Astrocyte (in vitro differentiated cells and primary cell): Measurements from ENCODE around the gene SGMS2. TPM values are rescaled to one million over a fixed set of nuclear protein-coding genes. Genes with fewer than 3 reads are reported as not detected.
A peak's percentile ranks its signal among the peaks of the same experiment; 100 is the strongest.

ENCODE experiments used
- DNase-seq: peaks from one replicate; pipeline ENCODE4 v3.0.0-alpha.2; 2010; ENCODE audit warnings: low read depth
- FAIRE-seq: peaks from 2 replicates; lab custom pipeline; 2011; peaks lifted over from hg19 to GRCh38; lab: Jason Lieb, UNC
- H2AFZ ChIP-seq: 2 replicates; pipeline ENCODE4 v1.6.0; 2012; ENCODE audit warnings: low read depth, low read length, inconsistent platforms
- H3K27ac ChIP-seq: 2 replicates; pipeline ENCODE4 v1.5.1; 2011; ENCODE audit warnings: low read depth, low read length, inconsistent platforms
- H3K27me3 ChIP-seq: 2 replicates; pipeline ENCODE4 v1.6.0; 2011; ENCODE audit warnings: low read length, inconsistent platforms; ENCODE audit not compliant: insufficient read depth
- H3K36me3 ChIP-seq: 2 replicates; pipeline ENCODE4 v1.5.1; 2011; ENCODE audit warnings: low read length, inconsistent platforms; ENCODE audit not compliant: insufficient read depth
- H3K4me1 ChIP-seq: 2 replicates; pipeline ENCODE4 v1.5.1; 2011; ENCODE audit warnings: low read length, inconsistent platforms; ENCODE audit not compliant: insufficient read depth
- H3K4me2 ChIP-seq: 2 replicates; pipeline ENCODE4 v1.6.0; 2012; ENCODE audit warnings: low read length, inconsistent platforms
- H3K4me3 ChIP-seq: 2 replicates; pipeline ENCODE4 v1.5.1; 2011; ENCODE audit warnings: low read depth, mild to moderate bottlenecking, low read length, inconsistent platforms; ENCODE audit not compliant: insufficient read depth
- H3K79me2 ChIP-seq: 2 replicates; pipeline ENCODE4 v1.6.0; 2012; ENCODE audit warnings: mild to moderate bottlenecking, low read length, inconsistent platforms; ENCODE audit not compliant: insufficient read depth
- H3K9ac ChIP-seq: 2 replicates; pipeline ENCODE4 v1.6.0; 2012; ENCODE audit warnings: mild to moderate bottlenecking, low read length, inconsistent platforms
- H3K9me3 ChIP-seq: 2 replicates; pipeline ENCODE4 v1.5.1; 2012; ENCODE audit warnings: low read depth, mild to moderate bottlenecking, low read length, inconsistent platforms; ENCODE audit not compliant: insufficient read depth
- H4K20me1 ChIP-seq: 2 replicates; pipeline ENCODE4 v1.6.0; 2012; ENCODE audit warnings: low read length, inconsistent platforms; ENCODE audit not compliant: insufficient read depth
- H3K27ac Mint-ChIP-seq: one replicate; pipeline ENCODE4 v1.8.0; 2021; ENCODE audit warnings: mild to moderate bottlenecking, mixed read lengths; ENCODE audit not compliant: unreplicated experiment
- H3K27me3 Mint-ChIP-seq: one replicate; pipeline ENCODE4 v1.8.0; 2021; ENCODE audit warnings: low read depth, mixed read lengths; ENCODE audit not compliant: unreplicated experiment
- H3K36me3 Mint-ChIP-seq: one replicate; pipeline ENCODE4 v1.8.0; 2021; ENCODE audit warnings: low read depth, mixed read lengths; ENCODE audit not compliant: unreplicated experiment
- H3K4me1 Mint-ChIP-seq: one replicate; pipeline ENCODE4 v1.8.0; 2021; ENCODE audit warnings: low read depth, mixed read lengths; ENCODE audit not compliant: unreplicated experiment
- H3K4me3 Mint-ChIP-seq: one replicate; pipeline ENCODE4 v1.8.0; 2021; ENCODE audit warnings: mild to moderate bottlenecking, moderate library complexity, mixed read lengths; ENCODE audit not compliant: unreplicated experiment
- H3K9me3 Mint-ChIP-seq: one replicate; pipeline ENCODE4 v1.8.0; 2021; ENCODE audit warnings: mild to moderate bottlenecking, mixed read lengths; ENCODE audit not compliant: unreplicated experiment
- EZH2 ChIP-seq: IDR thresholded peaks from 2 replicates; pipeline ENCODE4 v1.6.1; 2012; ENCODE audit warnings: mild to moderate bottlenecking, low read length, inconsistent platforms; ENCODE audit not compliant: insufficient read depth
- total RNA-seq: library from RNA; stranded (reverse); gene quantifications from 2 replicates; pipeline ENCODE4 v1.2.1, GENCODE V29; 2021
- TF ChIP-seq, protein P1 (sequence below): IDR thresholded peaks from 2 replicates; pipeline ENCODE4 v1.5.1; 2011; ENCODE audit warnings: low read depth, mild to moderate bottlenecking, inconsistent platforms, low read length, moderate library complexity; ENCODE audit not compliant: insufficient read depth

SGMS2 gene
- total RNA-seq, 1 donor from 2014 or later = 48.1 TPM

DNA sequence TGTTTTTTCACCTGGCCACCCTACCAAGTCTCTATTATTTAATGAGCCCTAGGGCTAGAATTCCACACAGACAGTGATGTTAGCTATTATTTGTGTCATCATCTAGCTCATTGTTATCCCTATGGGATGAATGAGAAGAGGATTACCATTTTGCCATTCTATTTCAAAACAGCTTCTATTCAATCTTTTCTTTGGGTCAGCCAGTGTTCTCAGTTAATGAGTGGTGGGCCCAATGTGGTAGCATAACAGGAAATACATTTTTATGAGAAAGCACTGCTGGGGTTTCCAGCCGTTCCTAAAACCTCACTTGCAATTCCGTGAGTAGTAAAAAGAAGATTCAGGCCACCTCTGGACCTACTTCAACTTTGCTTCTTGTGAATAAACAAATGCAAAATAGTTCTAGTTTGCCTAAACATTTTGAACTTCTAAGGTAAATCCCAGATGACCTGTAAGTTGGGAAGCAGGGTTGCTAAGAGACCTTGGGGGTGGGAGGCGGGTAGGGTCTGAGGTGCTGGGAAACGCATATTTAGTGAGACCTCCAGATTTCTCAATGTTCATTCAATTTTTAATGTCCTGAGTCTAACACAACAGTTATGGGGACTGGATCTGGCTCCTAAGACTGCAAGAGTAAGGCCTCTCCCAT lies 81.8 kb downstream of the SGMS2 start:
- no peaks in the 10 kb centered on the region for H3K9me3 Mint-ChIP-seq
- H4K20me1 ChIP-seq = no peaks in the 10 kb centered on the region
- TF ChIP-seq EZH2 = no peak
- TF ChIP-seq, protein P1, sequence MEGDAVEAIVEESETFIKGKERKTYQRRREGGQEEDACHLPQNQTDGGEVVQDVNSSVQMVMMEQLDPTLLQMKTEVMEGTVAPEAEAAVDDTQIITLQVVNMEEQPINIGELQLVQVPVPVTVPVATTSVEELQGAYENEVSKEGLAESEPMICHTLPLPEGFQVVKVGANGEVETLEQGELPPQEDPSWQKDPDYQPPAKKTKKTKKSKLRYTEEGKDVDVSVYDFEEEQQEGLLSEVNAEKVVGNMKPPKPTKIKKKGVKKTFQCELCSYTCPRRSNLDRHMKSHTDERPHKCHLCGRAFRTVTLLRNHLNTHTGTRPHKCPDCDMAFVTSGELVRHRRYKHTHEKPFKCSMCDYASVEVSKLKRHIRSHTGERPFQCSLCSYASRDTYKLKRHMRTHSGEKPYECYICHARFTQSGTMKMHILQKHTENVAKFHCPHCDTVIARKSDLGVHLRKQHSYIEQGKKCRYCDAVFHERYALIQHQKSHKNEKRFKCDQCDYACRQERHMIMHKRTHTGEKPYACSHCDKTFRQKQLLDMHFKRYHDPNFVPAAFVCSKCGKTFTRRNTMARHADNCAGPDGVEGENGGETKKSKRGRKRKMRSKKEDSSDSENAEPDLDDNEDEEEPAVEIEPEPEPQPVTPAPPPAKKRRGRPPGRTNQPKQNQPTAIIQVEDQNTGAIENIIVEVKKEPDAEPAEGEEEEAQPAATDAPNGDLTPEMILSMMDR = no peak
- H3K36me3 ChIP-seq = peaks cover 4% of the 10 kb centered on the region
- H2AFZ ChIP-seq = no peak overlapping the region
- H3K27me3 Mint-ChIP-seq = no peaks in the 10 kb centered on the region
- no peak for DNase-seq
- H3K79me2 ChIP-seq = no peaks in the 10 kb centered on the region
- H3K4me3 ChIP-seq = no peak overlapping the region
- no peak overlapping the region for H3K4me3 Mint-ChIP-seq
- no peaks in the 10 kb centered on the region for H3K4me1 Mint-ChIP-seq
- H3K9me3 ChIP-seq = no peaks in the 10 kb centered on the region
- no peaks in the 10 kb centered on the region for H3K27me3 ChIP-seq
- no peak overlapping the region for H3K27ac ChIP-seq
- H3K36me3 Mint-ChIP-seq = peaks cover 28% of the 10 kb centered on the region
- FAIRE-seq = no peak
- no peaks in the 10 kb centered on the region for H3K4me1 ChIP-seq
- no peak overlapping the region for H3K27ac Mint-ChIP-seq
- no peak overlapping the region for H3K4me2 ChIP-seq
- no peak overlapping the region for H3K9ac ChIP-seq

DNA sequence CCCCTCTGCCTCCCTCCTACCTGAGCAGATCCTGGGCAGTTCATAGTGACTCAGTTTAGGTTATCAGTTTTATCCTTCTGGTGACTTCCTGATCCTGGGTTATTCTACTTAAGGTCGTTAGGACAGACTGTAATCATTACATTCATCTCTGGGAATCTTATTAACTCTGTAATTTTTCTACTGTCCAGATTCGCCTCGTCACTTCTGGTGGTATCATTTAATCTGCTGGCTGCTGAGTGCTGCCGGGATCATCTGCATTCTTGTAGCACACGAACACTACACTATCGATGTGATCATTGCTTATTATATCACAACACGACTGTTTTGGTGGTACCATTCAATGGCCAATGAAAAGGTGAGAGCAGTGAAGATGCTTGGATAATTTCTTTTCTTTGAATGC lies 83.6 kb downstream of the SGMS2 start:
- FAIRE-seq (no peak), DNase-seq (no peak)
- no peak overlapping the region for H3K4me2 ChIP-seq
- no peaks in the 10 kb centered on the region for H3K9me3 Mint-ChIP-seq
- peaks cover 4% of the 10 kb centered on the region for H3K36me3 ChIP-seq
- H3K9me3 ChIP-seq = no peaks in the 10 kb centered on the region
- no peaks in the 10 kb centered on the region for H4K20me1 ChIP-seq
- TF ChIP-seq, protein P1 = no peak
- no peak for TF ChIP-seq EZH2
- H3K79me2 ChIP-seq = no peaks in the 10 kb centered on the region
- no peak overlapping the region for H3K4me3 Mint-ChIP-seq
- H3K36me3 Mint-ChIP-seq = peaks cover 20% of the 10 kb centered on the region
- H3K9ac ChIP-seq = no peak overlapping the region
- no peaks in the 10 kb centered on the region for H3K4me1 Mint-ChIP-seq
- no peaks in the 10 kb centered on the region for H3K4me1 ChIP-seq
- no peak overlapping the region for H3K27ac Mint-ChIP-seq
- no peak overlapping the region for H3K27ac ChIP-seq
- no peaks in the 10 kb centered on the region for H3K27me3 ChIP-seq
- no peaks in the 10 kb centered on the region for H3K27me3 Mint-ChIP-seq
- H2AFZ ChIP-seq = no peak overlapping the region
- no peak overlapping the region for H3K4me3 ChIP-seq

DNA sequence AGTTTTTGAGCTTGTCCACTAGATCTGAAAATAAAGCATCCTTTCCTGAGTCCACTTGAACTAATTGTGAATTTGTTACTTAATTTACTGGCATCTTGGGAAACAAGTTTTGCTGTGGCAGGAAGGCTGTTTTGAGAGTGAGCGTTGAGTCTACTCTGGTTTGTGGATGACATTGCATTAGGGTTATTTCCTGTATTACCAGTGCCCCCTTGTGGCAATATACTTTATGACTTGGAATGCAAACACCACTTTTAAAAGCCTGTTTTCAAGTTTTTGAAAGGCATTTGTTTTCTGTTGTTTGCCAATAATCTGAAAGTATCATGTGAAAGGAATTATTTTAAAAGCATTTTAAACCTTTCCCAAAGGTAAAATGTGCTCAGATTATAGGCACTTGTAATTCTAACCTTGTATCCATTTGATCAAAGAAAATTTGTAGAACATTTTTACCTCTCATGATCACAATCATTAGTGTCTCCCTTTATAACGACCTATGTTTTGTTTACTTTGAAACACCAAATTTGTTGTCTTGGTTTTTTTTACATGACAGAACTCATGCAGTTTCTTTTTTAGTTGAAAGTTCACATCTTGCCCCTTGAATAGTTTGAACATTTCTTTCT lies 88.7 kb downstream of the SGMS2 start:
- no peak overlapping the region for H3K4me3 Mint-ChIP-seq
- TF ChIP-seq EZH2 = no peak
- TF ChIP-seq, protein P1 = peak; percentile 77
- peak; percentile 83 for FAIRE-seq
- Histone ChIP-seq H3K4me1 (no peaks in the 10 kb centered on the region), H3K79me2 (no peaks in the 10 kb centered on the region), H3K27me3 (no peaks in the 10 kb centered on the region), H3K4me2 (no peak overlapping the region), H3K27ac (no peak overlapping the region), H3K9ac (no peak overlapping the region), H4K20me1 (no peaks in the 10 kb centered on the region), H3K9me3 (no peaks in the 10 kb centered on the region), H3K4me3 (no peak overlapping the region), H3K36me3 (peaks cover 4% of the 10 kb centered on the region), H2AFZ (no peak overlapping the region)
- H3K27ac Mint-ChIP-seq = no peak overlapping the region
- peaks cover 2% of the 10 kb centered on the region for H3K36me3 Mint-ChIP-seq
- H3K27me3 Mint-ChIP-seq = no peaks in the 10 kb centered on the region
- DNase-seq = peak; percentile 32
- no peaks in the 10 kb centered on the region for H3K9me3 Mint-ChIP-seq
- H3K4me1 Mint-ChIP-seq = no peaks in the 10 kb centered on the region
